ENCODE measurements around the gene GRM8.

The GRM8 gene

GRCh38 chr7:127153315-127153714, 99.4 kb downstream of the GRM8 start:
- Histone ChIP-seq H2BK15ac (ENCODE audit: low read depth, poor library complexity, severe bottlenecking) (no peak overlapping the region), H2BK120ac (ENCODE audit: low read depth, low read length) (no peak overlapping the region), H3K79me1 (replicated peaks; ENCODE audit: low read length, poor library complexity, severe bottlenecking) (no peaks in the 10 kb centered on the region), H3K27me3 (ENCODE audit: control insufficient read depth in 1 of 2, insufficient read depth in 1 of 2, low read length in 2 of 2) (no peaks in the 10 kb centered on the region), H2BK5ac (ENCODE audit: low read depth, low read length, poor library complexity, severe bottlenecking) (no peak overlapping the region), H2AFZ (ENCODE audit: low read depth, low read length) (no peak overlapping the region), H3K36me3 (ENCODE audit: control insufficient read depth in 1 of 2, insufficient read depth in 2 of 2, low read depth in 1 of 2, low read length in 2 of 2) (no peaks in the 10 kb centered on the region), H3K4ac (ENCODE audit: low read depth in 1 of 2, low read length in 2 of 2) (no peak overlapping the region), H2AK5ac (ENCODE audit: low read length, severe bottlenecking) (no peak overlapping the region), H3K9ac (ENCODE audit: low read length) (no peak overlapping the region), H4K8ac (ENCODE audit: low read length) (no peak overlapping the region), H3K18ac (ENCODE audit: low read depth in 1 of 2, low read length in 2 of 2) (no peak overlapping the region), H3K9me3 (ENCODE audit: control insufficient read depth, low read length) (no peaks in the 10 kb centered on the region), H3K4me1 (ENCODE audit: control insufficient read depth, insufficient read depth, low read depth, low read length) (no peaks in the 10 kb centered on the region), H3K4me3 (ENCODE audit: insufficient read depth in 1 of 2, low read depth in 1 of 2, low read length in 2 of 2) (no peak overlapping the region), H3K14ac (ENCODE audit: low read length in 2 of 2) (no peak overlapping the region), H4K91ac (ENCODE audit: low read length) (no peak overlapping the region), H2BK12ac (ENCODE audit: low read length in 2 of 2) (no peak overlapping the region), H3K4me2 (ENCODE audit: low read length, poor library complexity, severe bottlenecking) (no peak overlapping the region), H3K27ac (ENCODE audit: low read length, poor library complexity, severe bottlenecking) (no peak overlapping the region), H3K23ac (ENCODE audit: low read length in 2 of 2) (no peak overlapping the region)
- no peak for DNase-seq
- 65% methylated on average over 1 of the region's 3 CpGs for WGBS

GRCh38 chr7:127152423-127152822, 100.3 kb downstream of the GRM8 start:
- Histone ChIP-seq H4K91ac (ENCODE audit: low read length) (no peak overlapping the region), H3K4me3 (ENCODE audit: insufficient read depth in 1 of 2, low read depth in 1 of 2, low read length in 2 of 2) (no peak overlapping the region), H3K27me3 (ENCODE audit: control insufficient read depth in 1 of 2, insufficient read depth in 1 of 2, low read length in 2 of 2) (no peaks in the 10 kb centered on the region), H2BK120ac (ENCODE audit: low read depth, low read length) (no peak overlapping the region), H3K4me1 (ENCODE audit: control insufficient read depth, insufficient read depth, low read depth, low read length) (no peaks in the 10 kb centered on the region), H3K36me3 (ENCODE audit: control insufficient read depth in 1 of 2, insufficient read depth in 2 of 2, low read depth in 1 of 2, low read length in 2 of 2) (no peaks in the 10 kb centered on the region), H2AFZ (ENCODE audit: low read depth, low read length) (no peak overlapping the region), H2BK12ac (ENCODE audit: low read length in 2 of 2) (no peak overlapping the region), H2AK5ac (ENCODE audit: low read length, severe bottlenecking) (no peak overlapping the region), H3K9me3 (ENCODE audit: control insufficient read depth, low read length) (no peaks in the 10 kb centered on the region), H3K23ac (ENCODE audit: low read length in 2 of 2) (no peak overlapping the region), H2BK5ac (ENCODE audit: low read depth, low read length, poor library complexity, severe bottlenecking) (no peak overlapping the region), H2BK15ac (ENCODE audit: low read depth, poor library complexity, severe bottlenecking) (no peak overlapping the region), H3K4ac (ENCODE audit: low read depth in 1 of 2, low read length in 2 of 2) (no peak overlapping the region), H3K27ac (ENCODE audit: low read length, poor library complexity, severe bottlenecking) (no peak overlapping the region), H3K9ac (ENCODE audit: low read length) (no peak overlapping the region), H3K14ac (ENCODE audit: low read length in 2 of 2) (no peak overlapping the region), H3K4me2 (ENCODE audit: low read length, poor library complexity, severe bottlenecking) (no peak overlapping the region), H4K8ac (ENCODE audit: low read length) (no peak overlapping the region), H3K18ac (ENCODE audit: low read depth in 1 of 2, low read length in 2 of 2) (no peak overlapping the region), H3K79me1 (replicated peaks; ENCODE audit: low read length, poor library complexity, severe bottlenecking) (no peaks in the 10 kb centered on the region)
- DNase-seq = no peak

GRCh38 chr7:127151379-127151778, 101.4 kb downstream of the GRM8 start:
- Histone ChIP-seq H3K4ac (ENCODE audit: low read depth in 1 of 2, low read length in 2 of 2) (no peak overlapping the region), H4K8ac (ENCODE audit: low read length) (no peak overlapping the region), H3K9ac (ENCODE audit: low read length) (no peak overlapping the region), H2BK5ac (ENCODE audit: low read depth, low read length, poor library complexity, severe bottlenecking) (no peak overlapping the region), H3K9me3 (ENCODE audit: control insufficient read depth, low read length) (no peaks in the 10 kb centered on the region), H3K27ac (ENCODE audit: low read length, poor library complexity, severe bottlenecking) (no peak overlapping the region), H2BK15ac (ENCODE audit: low read depth, poor library complexity, severe bottlenecking) (no peak overlapping the region), H2BK12ac (ENCODE audit: low read length in 2 of 2) (no peak overlapping the region), H3K4me3 (ENCODE audit: insufficient read depth in 1 of 2, low read depth in 1 of 2, low read length in 2 of 2) (no peak overlapping the region), H3K4me1 (ENCODE audit: control insufficient read depth, insufficient read depth, low read depth, low read length) (no peaks in the 10 kb centered on the region), H3K14ac (ENCODE audit: low read length in 2 of 2) (no peak overlapping the region), H3K4me2 (ENCODE audit: low read length, poor library complexity, severe bottlenecking) (no peak overlapping the region), H4K91ac (ENCODE audit: low read length) (no peak overlapping the region), H3K18ac (ENCODE audit: low read depth in 1 of 2, low read length in 2 of 2) (no peak overlapping the region), H3K27me3 (ENCODE audit: control insufficient read depth in 1 of 2, insufficient read depth in 1 of 2, low read length in 2 of 2) (no peaks in the 10 kb centered on the region), H2AFZ (ENCODE audit: low read depth, low read length) (no peak overlapping the region), H2AK5ac (ENCODE audit: low read length, severe bottlenecking) (no peak overlapping the region), H3K79me1 (replicated peaks; ENCODE audit: low read length, poor library complexity, severe bottlenecking) (no peaks in the 10 kb centered on the region), H3K23ac (ENCODE audit: low read length in 2 of 2) (no peak overlapping the region), H3K36me3 (ENCODE audit: control insufficient read depth in 1 of 2, insufficient read depth in 2 of 2, low read depth in 1 of 2, low read length in 2 of 2) (no peaks in the 10 kb centered on the region), H2BK120ac (ENCODE audit: low read depth, low read length) (no peak overlapping the region)
- 81% methylated on average over 7 of the region's 8 CpGs for WGBS
- DNase-seq = no peak

DNA sequence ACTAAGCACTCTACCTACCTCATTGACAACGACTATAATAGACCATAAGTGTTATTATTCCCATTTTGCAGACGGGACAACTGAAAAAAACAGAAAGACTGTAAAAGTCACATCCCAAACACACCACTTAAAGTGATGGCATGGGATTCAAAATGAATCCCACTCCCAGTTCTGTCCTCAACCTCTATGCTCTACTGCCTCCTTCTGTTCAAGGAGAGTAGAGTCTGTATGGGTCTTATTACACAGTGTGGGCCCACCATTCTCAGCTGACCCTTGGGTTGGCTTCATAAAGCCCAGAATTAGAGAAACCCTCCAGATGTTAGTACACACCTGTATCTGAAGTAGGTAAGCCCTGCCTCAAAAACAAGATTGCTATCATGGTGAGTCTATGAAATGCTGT, 102.2 kb downstream of the GRM8 start:
- H3K9me3 ChIP-seq (ENCODE audit: control insufficient read depth, low read length) = no peaks in the 10 kb centered on the region
- 39% methylated on average over 2 of the region's 2 CpGs for WGBS
- no peak overlapping the region for H2BK12ac ChIP-seq (ENCODE audit: low read length in 2 of 2)
- H3K4me3 ChIP-seq (ENCODE audit: insufficient read depth in 1 of 2, low read depth in 1 of 2, low read length in 2 of 2) = no peak overlapping the region
- H4K8ac ChIP-seq (ENCODE audit: low read length) = no peak overlapping the region
- no peak overlapping the region for H2BK15ac ChIP-seq (ENCODE audit: low read depth, poor library complexity, severe bottlenecking)
- H2AFZ ChIP-seq (ENCODE audit: low read depth, low read length) = no peak overlapping the region
- no peaks in the 10 kb centered on the region for H3K27me3 ChIP-seq (ENCODE audit: control insufficient read depth in 1 of 2, insufficient read depth in 1 of 2, low read length in 2 of 2)
- H2AK5ac ChIP-seq (ENCODE audit: low read length, severe bottlenecking) = no peak overlapping the region
- no peak overlapping the region for H3K9ac ChIP-seq (ENCODE audit: low read length)
- no peak overlapping the region for H3K14ac ChIP-seq (ENCODE audit: low read length in 2 of 2)
- no peak overlapping the region for H3K23ac ChIP-seq (ENCODE audit: low read length in 2 of 2)
- H3K18ac ChIP-seq (ENCODE audit: low read depth in 1 of 2, low read length in 2 of 2) = no peak overlapping the region
- no peak overlapping the region for H3K4ac ChIP-seq (ENCODE audit: low read depth in 1 of 2, low read length in 2 of 2)
- H2BK120ac ChIP-seq (ENCODE audit: low read depth, low read length) = no peak overlapping the region
- no peaks in the 10 kb centered on the region for H3K4me1 ChIP-seq (ENCODE audit: control insufficient read depth, insufficient read depth, low read depth, low read length)
- no peaks in the 10 kb centered on the region for H3K36me3 ChIP-seq (ENCODE audit: control insufficient read depth in 1 of 2, insufficient read depth in 2 of 2, low read depth in 1 of 2, low read length in 2 of 2)
- H3K4me2 ChIP-seq (ENCODE audit: low read length, poor library complexity, severe bottlenecking) = no peak overlapping the region
- H3K79me1 ChIP-seq (replicated peaks; ENCODE audit: low read length, poor library complexity, severe bottlenecking) = no peaks in the 10 kb centered on the region
- H2BK5ac ChIP-seq (ENCODE audit: low read depth, low read length, poor library complexity, severe bottlenecking) = no peak overlapping the region
- DNase-seq = no peak
- H4K91ac ChIP-seq (ENCODE audit: low read length) = no peak overlapping the region
- no peak overlapping the region for H3K27ac ChIP-seq (ENCODE audit: low read length, poor library complexity, severe bottlenecking)

All from mesenchymal stem cell (in vitro differentiated cells and primary cell).